Peyer's patch (tissue), 4 donors: ENCODE results near the gene NELFB.
A peak's percentile ranks its signal among the peaks of the same experiment; 100 is the strongest.

Experiments used
- POLR2A ChIP-seq, 2 donors: fragments of 450-650 bp; IDR thresholded peaks; one replicate each; pipeline ENCODE4 v1.5.1; 2017; ENCODE audit warnings: antibody characterized with exemption in 2 of 2, mild to moderate bottlenecking in 2 of 2, moderate library complexity in 2 of 2
- TF ChIP-seq, protein P1 (sequence below), 6 experiments: fragments of 450-650 bp in 4 of 6; fragments of 200-600 bp in 2 of 6; sonication (generic) in 1 of 6; IDR thresholded peaks; one replicate each; pipeline ENCODE4 v1.5.1; 2017 to 2019; ENCODE audit warnings: antibody characterized with exemption in 6 of 6, mild to moderate bottlenecking in 3 of 6, moderate library complexity in 1 of 6

DNA sequence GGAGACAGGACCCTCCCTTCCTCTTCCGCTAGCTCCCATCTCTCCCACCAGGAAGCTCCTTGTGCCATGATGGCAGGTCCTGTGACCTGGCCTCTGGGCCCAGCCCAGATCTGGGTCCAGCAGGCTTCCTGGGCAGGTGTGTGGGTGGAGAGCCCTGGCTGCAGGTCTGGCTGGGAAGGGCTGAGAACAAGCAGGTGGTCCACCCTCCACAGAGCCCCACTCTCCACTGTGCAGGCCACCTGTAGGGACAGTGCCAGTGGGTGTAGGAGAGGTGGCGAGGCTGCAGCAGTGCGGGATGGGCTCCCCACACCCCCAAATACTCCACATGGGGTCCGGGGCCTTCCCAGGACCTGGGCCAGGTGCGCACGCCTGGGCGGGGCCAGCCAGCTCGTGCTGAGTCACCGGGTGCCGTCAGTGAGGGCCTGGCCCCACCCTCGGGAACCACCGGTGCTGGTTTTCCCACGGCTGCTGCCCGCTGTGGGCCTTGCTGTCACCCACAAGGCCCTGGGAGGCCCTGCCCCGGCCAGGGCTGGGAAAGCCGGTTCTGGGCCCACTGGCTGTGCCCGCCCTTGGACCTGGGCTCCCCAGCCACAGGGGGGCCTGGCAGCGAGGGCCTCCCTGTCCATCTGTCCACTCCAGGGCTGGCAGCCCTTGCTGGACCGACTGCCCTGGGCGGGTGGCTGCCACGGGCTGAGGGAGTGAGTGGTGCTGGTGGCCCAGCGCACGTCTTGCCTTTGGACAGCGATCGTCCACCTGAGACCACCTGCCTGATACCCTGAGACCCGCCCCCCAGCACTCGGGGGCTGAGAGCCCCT lies 56.3 kb downstream of the NELFB start:
- TF ChIP-seq, protein P1, sequence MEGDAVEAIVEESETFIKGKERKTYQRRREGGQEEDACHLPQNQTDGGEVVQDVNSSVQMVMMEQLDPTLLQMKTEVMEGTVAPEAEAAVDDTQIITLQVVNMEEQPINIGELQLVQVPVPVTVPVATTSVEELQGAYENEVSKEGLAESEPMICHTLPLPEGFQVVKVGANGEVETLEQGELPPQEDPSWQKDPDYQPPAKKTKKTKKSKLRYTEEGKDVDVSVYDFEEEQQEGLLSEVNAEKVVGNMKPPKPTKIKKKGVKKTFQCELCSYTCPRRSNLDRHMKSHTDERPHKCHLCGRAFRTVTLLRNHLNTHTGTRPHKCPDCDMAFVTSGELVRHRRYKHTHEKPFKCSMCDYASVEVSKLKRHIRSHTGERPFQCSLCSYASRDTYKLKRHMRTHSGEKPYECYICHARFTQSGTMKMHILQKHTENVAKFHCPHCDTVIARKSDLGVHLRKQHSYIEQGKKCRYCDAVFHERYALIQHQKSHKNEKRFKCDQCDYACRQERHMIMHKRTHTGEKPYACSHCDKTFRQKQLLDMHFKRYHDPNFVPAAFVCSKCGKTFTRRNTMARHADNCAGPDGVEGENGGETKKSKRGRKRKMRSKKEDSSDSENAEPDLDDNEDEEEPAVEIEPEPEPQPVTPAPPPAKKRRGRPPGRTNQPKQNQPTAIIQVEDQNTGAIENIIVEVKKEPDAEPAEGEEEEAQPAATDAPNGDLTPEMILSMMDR (IDR thresholded peaks at IDR 0.05): peak in 1 of 6 experiments; percentile 40
- TF ChIP-seq POLR2A (IDR thresholded peaks at IDR 0.05): peak in 1 of 2 donors; percentile 34
